ENCODE measurements around the gene GALNT2. TPM values are rescaled to one million over a fixed set of nuclear protein-coding genes. Genes with fewer than 3 reads are reported as not detected.

The GALNT2 gene
- total and polyA plus RNA-seq, 9 donors, result 38.6 to 142 (median 83.7) TPM

GRCh38 chr1:230109895-230110667, 43.0 kb downstream of the GALNT2 start:
- Histone ChIP-seq H3K4me1 (ENCODE audit: insufficient read depth) (peaks cover 29% of the 10 kb centered on the region), H3K27me3 (no peaks in the 10 kb centered on the region), H3K36me3 (no peaks in the 10 kb centered on the region), H3K9me3 (no peaks in the 10 kb centered on the region), H3K27ac (no peak overlapping the region), H3K4me3 (no peak overlapping the region)
- TF ChIP-seq EP300 (IDR thresholded peaks at IDR 0.05) (no peak), POLR2A (IDR thresholded peaks at IDR 0.05) (no peak)
- TF ChIP-seq, protein P1, sequence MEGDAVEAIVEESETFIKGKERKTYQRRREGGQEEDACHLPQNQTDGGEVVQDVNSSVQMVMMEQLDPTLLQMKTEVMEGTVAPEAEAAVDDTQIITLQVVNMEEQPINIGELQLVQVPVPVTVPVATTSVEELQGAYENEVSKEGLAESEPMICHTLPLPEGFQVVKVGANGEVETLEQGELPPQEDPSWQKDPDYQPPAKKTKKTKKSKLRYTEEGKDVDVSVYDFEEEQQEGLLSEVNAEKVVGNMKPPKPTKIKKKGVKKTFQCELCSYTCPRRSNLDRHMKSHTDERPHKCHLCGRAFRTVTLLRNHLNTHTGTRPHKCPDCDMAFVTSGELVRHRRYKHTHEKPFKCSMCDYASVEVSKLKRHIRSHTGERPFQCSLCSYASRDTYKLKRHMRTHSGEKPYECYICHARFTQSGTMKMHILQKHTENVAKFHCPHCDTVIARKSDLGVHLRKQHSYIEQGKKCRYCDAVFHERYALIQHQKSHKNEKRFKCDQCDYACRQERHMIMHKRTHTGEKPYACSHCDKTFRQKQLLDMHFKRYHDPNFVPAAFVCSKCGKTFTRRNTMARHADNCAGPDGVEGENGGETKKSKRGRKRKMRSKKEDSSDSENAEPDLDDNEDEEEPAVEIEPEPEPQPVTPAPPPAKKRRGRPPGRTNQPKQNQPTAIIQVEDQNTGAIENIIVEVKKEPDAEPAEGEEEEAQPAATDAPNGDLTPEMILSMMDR (IDR thresholded peaks at IDR 0.05), result no peak
- WGBS, 3 donors, result 66 to 73% (median 69%) methylated on average over 11 of the region's 11 CpGs
- intact Hi-C loops (cut with DNase I), result no loop called here
- no peak for DNase-seq

GRCh38 chr1:230110971-230111370, 43.9 kb downstream of the GALNT2 start:
- DNase-seq, result no peak
- Histone ChIP-seq H3K36me3 (no peaks in the 10 kb centered on the region), H3K27me3 (no peaks in the 10 kb centered on the region), H3K27ac (no peak overlapping the region), H3K9me3 (no peaks in the 10 kb centered on the region), H3K4me3 (no peak overlapping the region), H3K4me1 (ENCODE audit: insufficient read depth) (peaks cover 23% of the 10 kb centered on the region)
- intact Hi-C loops (cut with DNase I), result no loop called here
- TF ChIP-seq, protein P1 (IDR thresholded peaks at IDR 0.05), result no peak
- TF ChIP-seq EP300 (IDR thresholded peaks at IDR 0.05), result no peak
- no peak for TF ChIP-seq POLR2A (IDR thresholded peaks at IDR 0.05)
- 87 to 91% (median 89%) methylated on average over 8 of the region's 8 CpGs for WGBS, 3 donors

- peak overlapping the region in 1 of 2 donors; percentile 77 for H3K27ac ChIP-seq
These were observed 45.2 kb downstream of the GALNT2 start for GRCh38 chr1:230112131-230112701.

DNA sequence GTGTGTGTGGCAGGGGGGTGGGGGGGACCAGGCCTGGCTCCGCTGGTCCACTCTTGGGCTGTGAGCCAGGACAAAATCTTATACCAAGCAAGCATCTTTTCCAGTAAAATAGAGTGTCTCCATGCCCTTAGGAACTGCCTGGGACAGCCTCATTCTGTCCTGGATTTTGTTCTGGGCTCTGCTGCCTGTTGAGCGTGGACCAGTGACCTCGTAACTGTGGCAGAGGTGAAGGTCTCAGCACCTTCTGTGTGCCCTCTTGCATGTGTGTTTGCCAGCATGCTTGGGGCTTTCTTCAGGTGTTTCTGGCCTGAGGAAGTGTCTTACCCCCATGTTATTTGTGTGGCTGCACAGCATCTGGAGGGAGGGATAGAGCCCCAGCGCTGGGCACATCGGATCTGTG, 45.7 kb downstream of the GALNT2 start:
- Histone ChIP-seq H3K4me1 (ENCODE audit: insufficient read depth) (peaks cover 23% of the 10 kb centered on the region), H3K27me3 (no peaks in the 10 kb centered on the region), H3K4me3 (no peak overlapping the region), H3K9me3 (no peaks in the 10 kb centered on the region), H3K36me3 (no peaks in the 10 kb centered on the region), H3K27ac (peak overlapping the region; percentile 57 to 77)
- DNase-seq, result no peak
- intact Hi-C loops (cut with DNase I), result no loop called here
- 79 to 90% (median 86%) methylated on average over 5 of the region's 5 CpGs for WGBS, 3 donors
- TF ChIP-seq, protein P1 (IDR thresholded peaks at IDR 0.05), result no peak
- TF ChIP-seq POLR2A (IDR thresholded peaks at IDR 0.05) (no peak), EP300 (IDR thresholded peaks at IDR 0.05) (no peak)

More at GRCh38 chr1:230112131-230112701, 45.2 kb downstream of the GALNT2 start:
- no peaks in the 10 kb centered on the region for H3K9me3 ChIP-seq
- no peaks in the 10 kb centered on the region for H3K27me3 ChIP-seq
- DNase-seq, result peak in 1 of 5 donors; percentile 39
- H3K4me3 ChIP-seq, result no peak overlapping the region
- intact Hi-C loops (cut with DNase I), result no loop called here
- TF ChIP-seq POLR2A (IDR thresholded peaks at IDR 0.05), result no peak
- no peak for TF ChIP-seq EP300 (IDR thresholded peaks at IDR 0.05)
- TF ChIP-seq, protein P1 (IDR thresholded peaks at IDR 0.05), result no peak
- WGBS, 3 donors, result 61 to 75% (median 63%) methylated on average over 7 of the region's 7 CpGs
- H3K4me1 ChIP-seq (ENCODE audit: insufficient read depth), result peaks cover 23% of the 10 kb centered on the region
- no peaks in the 10 kb centered on the region for H3K36me3 ChIP-seq

Measured in ovary (tissue), 9 donors.